H9 (cell line): ENCODE results near the gene DNAH5. TPM values are rescaled to one million over a fixed set of nuclear protein-coding genes. Genes with fewer than 3 reads are reported as not detected.

Source experiments
- DNase-seq: peaks from one replicate; pipeline ENCODE4 v3.0.0-alpha.2; 2017
- H2AFZ ChIP-seq: one replicate; pipeline ENCODE4 v1.6.1; 2013; ENCODE audit warnings: mild to moderate bottlenecking, low read length, control low read depth, moderate library complexity
- H2AK5ac ChIP-seq: 2 replicates; pipeline ENCODE4 v1.6.1; 2013; ENCODE audit warnings: low read length, control low read depth, mixed read lengths; ENCODE audit not compliant: insufficient read length
- H2BK120ac ChIP-seq: one replicate; pipeline ENCODE4 v1.6.1; 2013; ENCODE audit warnings: low read depth, mild to moderate bottlenecking, low read length, control low read depth, inconsistent platforms; ENCODE audit not compliant: poor library complexity, severe bottlenecking
- H2BK12ac ChIP-seq: 2 replicates; pipeline ENCODE4 v1.6.1; 2013; ENCODE audit warnings: low read length, control low read depth, mixed read lengths, low read depth; ENCODE audit not compliant: insufficient read length
- H2BK15ac ChIP-seq: 2 replicates; pipeline ENCODE4 v1.6.1; 2013; ENCODE audit warnings: low read depth, low read length, control low read depth
- H2BK20ac ChIP-seq: one replicate; pipeline ENCODE4 v1.6.1; 2013; ENCODE audit warnings: low read depth, mild to moderate bottlenecking, low read length, control low read depth, inconsistent platforms; ENCODE audit not compliant: poor library complexity, severe bottlenecking
- H2BK5ac ChIP-seq: 2 replicates; pipeline ENCODE4 v1.6.1; 2013; ENCODE audit warnings: low read length, control low read depth, mixed read lengths; ENCODE audit not compliant: insufficient read length
- H3K14ac ChIP-seq: 2 replicates; pipeline ENCODE4 v1.6.1; 2013; ENCODE audit warnings: low read length, control low read depth; ENCODE audit not compliant: insufficient read depth
- H3K18ac ChIP-seq: 2 replicates; pipeline ENCODE4 v1.6.1; 2013; ENCODE audit warnings: low read depth, mild to moderate bottlenecking, mixed read lengths, low read length, control low read depth; ENCODE audit not compliant: insufficient read length
- H3K23ac ChIP-seq: 2 replicates; pipeline ENCODE4 v1.6.1; 2013; ENCODE audit warnings: low read length, control low read depth, mixed read lengths, low read depth; ENCODE audit not compliant: insufficient read length
- H3K23me2 ChIP-seq: 2 replicates; pipeline ENCODE4 v1.6.1; 2013; ENCODE audit warnings: low read depth, mild to moderate bottlenecking, mixed read lengths, low read length, control low read depth; ENCODE audit not compliant: insufficient read length, poor library complexity, severe bottlenecking
- H3K27ac ChIP-seq: 2 replicates; pipeline ENCODE4 v1.5.1; 2013; ENCODE audit warnings: low read length, control low read depth, mixed read lengths, low read depth; ENCODE audit not compliant: insufficient read length
- H3K27me3 ChIP-seq: 2 replicates; pipeline ENCODE4 v1.6.1; 2013; ENCODE audit warnings: low read length, control low read depth, inconsistent platforms; ENCODE audit not compliant: insufficient read depth
- H3K4ac ChIP-seq: 2 replicates; pipeline ENCODE4 v1.6.1; 2013; ENCODE audit warnings: low read depth, mild to moderate bottlenecking, control low read depth, inconsistent platforms, low read length, moderate library complexity
- H3K4me1 ChIP-seq: 2 replicates; pipeline ENCODE4 v1.6.1; 2013; ENCODE audit warnings: low read length, control low read depth, inconsistent platforms; ENCODE audit not compliant: insufficient read depth
- H3K4me2 ChIP-seq: 2 replicates; pipeline ENCODE4 v1.6.1; 2013; ENCODE audit warnings: low read length, control low read depth, mixed read lengths; ENCODE audit not compliant: insufficient read length, insufficient read depth
- H3K56ac ChIP-seq: 2 replicates; pipeline ENCODE4 v1.6.1; 2013; ENCODE audit warnings: low read depth, mild to moderate bottlenecking, mixed read lengths, low read length, control low read depth; ENCODE audit not compliant: insufficient read length
- H3K79me1 ChIP-seq: 2 replicates; pipeline ENCODE4 v1.6.1; 2013; ENCODE audit warnings: low read depth, mild to moderate bottlenecking, moderate library complexity, low read length, control low read depth, inconsistent platforms; ENCODE audit not compliant: insufficient read depth, poor library complexity, severe bottlenecking
- H3K79me2 ChIP-seq: 2 replicates; pipeline ENCODE4 v1.6.1; 2013; ENCODE audit warnings: low read length, control low read depth, inconsistent platforms; ENCODE audit not compliant: insufficient read depth
- H3K9ac ChIP-seq: 2 replicates; pipeline ENCODE4 v1.6.1; 2013; ENCODE audit warnings: low read length, control low read depth, mixed read lengths; ENCODE audit not compliant: insufficient read length; ENCODE audit errors: extremely low read depth
- H3K9me3 ChIP-seq: one replicate; pipeline ENCODE4 v1.6.1; 2013; ENCODE audit warnings: low read depth, low read length, inconsistent platforms; ENCODE audit not compliant: control insufficient read depth
- H3T11ph ChIP-seq: one replicate; pipeline ENCODE4 v1.6.1; 2013; ENCODE audit warnings: mild to moderate bottlenecking, low read length, control low read depth, inconsistent platforms
- H4K20me1 ChIP-seq: one replicate; pipeline ENCODE4 v1.6.1; 2013; ENCODE audit not compliant: control insufficient read depth, insufficient read length, insufficient read depth
- H4K5ac ChIP-seq: 2 replicates; pipeline ENCODE4 v1.6.1; 2013; ENCODE audit warnings: low read depth, mild to moderate bottlenecking, mixed read lengths, low read length, control low read depth; ENCODE audit not compliant: insufficient read length
- H4K8ac ChIP-seq: replicated peaks from 2 replicates; pipeline ENCODE4 v1.6.1; 2013; ENCODE audit warnings: low read length, control low read depth, mixed read lengths, low read depth; ENCODE audit not compliant: insufficient read length
- H4K91ac ChIP-seq: 2 replicates; pipeline ENCODE4 v1.6.1; 2013; ENCODE audit warnings: low read depth, mild to moderate bottlenecking, moderate library complexity, mixed read lengths, low read length, control low read depth; ENCODE audit not compliant: insufficient read length
- H3K27ac Mint-ChIP-seq, 3 experiments: 2 replicates in 2 of 3; 3 replicates in 1 of 3; pipeline ENCODE4 v1.8.0; 2020 to 2021; ENCODE audit warnings: mixed read lengths in 3 of 3, mild to moderate bottlenecking in 1 of 3, moderate library complexity in 1 of 3
- H3K27me3 Mint-ChIP-seq: 2 replicates; pipeline ENCODE4 v1.8.0; 2021; ENCODE audit warnings: low read depth, mild to moderate bottlenecking, moderate library complexity, mixed read lengths
- H3K36me3 Mint-ChIP-seq, 3 experiments: 2 replicates in 2 of 3; 3 replicates in 1 of 3; pipeline ENCODE4 v1.8.0; 2020 to 2021; ENCODE audit warnings: low read depth in 3 of 3, mixed read lengths in 3 of 3; ENCODE audit not compliant: insufficient read depth in 1 of 3
- H3K4me1 Mint-ChIP-seq, 2 experiments: 2 replicates each; pipeline ENCODE4 v1.8.0; 2020; ENCODE audit warnings: mixed read lengths in 2 of 2
- H3K4me3 Mint-ChIP-seq, 2 experiments: 2 replicates in 1 of 2; 3 replicates in 1 of 2; pipeline ENCODE4 v1.8.0; 2020 to 2021; ENCODE audit warnings: mild to moderate bottlenecking in 2 of 2, mixed read lengths in 2 of 2, moderate library complexity in 1 of 2
- H3K9me3 Mint-ChIP-seq, 2 experiments: 2 replicates in 1 of 2; 3 replicates in 1 of 2; pipeline ENCODE4 v1.8.0; 2020; ENCODE audit warnings: mild to moderate bottlenecking in 2 of 2, mixed read lengths in 2 of 2, moderate library complexity in 1 of 2
- WGBS: extraction: QIAGEN DNeasy Blood & Tissue Kit; methylation state at CpG from one replicate; pipeline ENCODE4 v1.1.7; 2013; ENCODE audit warnings: missing lambda C conversion rate, low lambda C conversion rate, mixed read lengths; ENCODE audit not compliant: insufficient read length; ENCODE audit errors: extremely low coverage; 5-methylcytosine and 5-hydroxymethylcytosine counted together
- total RNA-seq: library from RNA; stranded (reverse); gene quantifications from 2 replicates; pipeline ENCODE4 v1.2.1, GENCODE V29; 2021
- TF ChIP-seq, protein P1 (sequence below): fragments of 200-600 bp; sonication (generic); conservative IDR thresholded peaks from 3 replicates; pipeline ENCODE4 v1.8.0; 2021; ENCODE audit warnings: antibody characterized with exemption, mild to moderate bottlenecking

The DNAH5 gene
- total RNA-seq, 1 experiment from 2014 or later, result 0.50 TPM

DNA sequence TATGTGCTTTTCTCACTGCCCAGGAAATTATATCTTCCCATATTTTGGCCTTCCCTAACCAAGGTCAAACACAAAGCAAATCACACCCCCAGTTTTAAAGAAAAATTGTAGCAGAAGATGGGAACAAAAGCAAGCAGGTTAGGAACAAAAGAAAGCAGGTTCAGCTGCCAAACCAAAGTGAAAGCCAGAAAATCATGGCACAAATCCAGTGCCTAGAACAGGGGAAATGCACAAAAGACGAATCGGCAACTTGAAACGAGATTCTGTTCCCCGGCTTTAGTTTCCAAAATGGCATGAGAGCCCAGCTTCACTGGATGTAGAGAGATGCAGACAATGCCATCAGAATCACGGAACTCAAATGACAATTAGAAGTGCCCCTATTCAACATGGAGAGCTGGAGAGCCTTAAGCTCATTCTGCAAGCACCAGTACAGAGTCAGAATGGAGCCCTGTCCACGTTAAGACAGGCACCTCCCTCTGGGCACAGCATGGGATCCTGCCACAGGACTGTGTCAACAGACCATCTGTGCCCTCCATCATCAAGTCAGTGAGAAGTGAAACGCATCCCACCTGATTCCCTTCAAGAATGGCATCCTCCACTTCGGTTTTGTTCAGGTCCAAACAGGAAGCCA is 13.8 kb downstream of the DNAH5 start:
- Histone ChIP-seq H2BK12ac (no peak overlapping the region), H3K27ac (no peak overlapping the region), H3K56ac (no peak overlapping the region), H2BK15ac (no peak overlapping the region), H3K4me1 (no peaks in the 10 kb centered on the region), H3K23me2 (no peaks in the 10 kb centered on the region), H3K4me2 (no peak overlapping the region), H3K27me3 (no peaks in the 10 kb centered on the region), H3K18ac (no peak overlapping the region), H4K5ac (no peak overlapping the region), H3T11ph (no peak overlapping the region), H3K9ac (no peak overlapping the region), H4K91ac (no peak overlapping the region), H3K79me2 (no peaks in the 10 kb centered on the region), H2BK5ac (no peak overlapping the region), H4K20me1 (no peaks in the 10 kb centered on the region), H4K8ac (no peak overlapping the region), H2AFZ (no peak overlapping the region), H2BK120ac (no peak overlapping the region), H3K14ac (no peak overlapping the region), H3K79me1 (no peaks in the 10 kb centered on the region), H3K9me3 (no peaks in the 10 kb centered on the region), H2BK20ac (no peak overlapping the region), H2AK5ac (no peak overlapping the region), H3K4ac (no peak overlapping the region), H3K23ac (no peak overlapping the region)
- H3K27ac Mint-ChIP-seq, result no peak overlapping the region; a peak in 2 of 7 replicates
- no peak overlapping the region for H3K4me3 Mint-ChIP-seq
- DNase-seq, result no peak
- peaks cover 8 to 10% of the 10 kb centered on the region in 2 experiments; a peak in 4 of 5 replicates for H3K9me3 Mint-ChIP-seq
- TF ChIP-seq, protein P1, sequence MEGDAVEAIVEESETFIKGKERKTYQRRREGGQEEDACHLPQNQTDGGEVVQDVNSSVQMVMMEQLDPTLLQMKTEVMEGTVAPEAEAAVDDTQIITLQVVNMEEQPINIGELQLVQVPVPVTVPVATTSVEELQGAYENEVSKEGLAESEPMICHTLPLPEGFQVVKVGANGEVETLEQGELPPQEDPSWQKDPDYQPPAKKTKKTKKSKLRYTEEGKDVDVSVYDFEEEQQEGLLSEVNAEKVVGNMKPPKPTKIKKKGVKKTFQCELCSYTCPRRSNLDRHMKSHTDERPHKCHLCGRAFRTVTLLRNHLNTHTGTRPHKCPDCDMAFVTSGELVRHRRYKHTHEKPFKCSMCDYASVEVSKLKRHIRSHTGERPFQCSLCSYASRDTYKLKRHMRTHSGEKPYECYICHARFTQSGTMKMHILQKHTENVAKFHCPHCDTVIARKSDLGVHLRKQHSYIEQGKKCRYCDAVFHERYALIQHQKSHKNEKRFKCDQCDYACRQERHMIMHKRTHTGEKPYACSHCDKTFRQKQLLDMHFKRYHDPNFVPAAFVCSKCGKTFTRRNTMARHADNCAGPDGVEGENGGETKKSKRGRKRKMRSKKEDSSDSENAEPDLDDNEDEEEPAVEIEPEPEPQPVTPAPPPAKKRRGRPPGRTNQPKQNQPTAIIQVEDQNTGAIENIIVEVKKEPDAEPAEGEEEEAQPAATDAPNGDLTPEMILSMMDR, result no peak
- no peaks in the 10 kb centered on the region for H3K27me3 Mint-ChIP-seq
- peaks cover 0 to 14% (median 2%) of the 10 kb centered on the region in 3 experiments; a peak in 4 of 7 replicates for H3K36me3 Mint-ChIP-seq
- H3K4me1 Mint-ChIP-seq, result peaks cover 5 to 7% of the 10 kb centered on the region in 2 experiments; a peak in 3 of 4 replicates
- no CpG with 5 or more reads among the region's 8 CpGs for WGBS
